PC-3 (cell line): ENCODE results near the gene C2orf78.

ENCODE experiments used
- CTCF ChIP-seq: fragments of 300-600 bp; sonication (generic); conservative IDR thresholded peaks from 2 replicates; pipeline ENCODE4 v1.5.1; 2017; ENCODE audit warnings: antibody characterized with exemption, low read depth, mild to moderate bottlenecking, low read length
- EZH2 ChIP-seq: fragments of 300-600 bp; sonication (generic); IDR thresholded peaks from one replicate; pipeline ENCODE4 v1.6.1; 2017; ENCODE audit warnings: antibody characterized with exemption, mild to moderate bottlenecking, low read length; ENCODE audit not compliant: unreplicated experiment
- EZH2phosphoT487 ChIP-seq: fragments of 300-600 bp; sonication (generic); IDR thresholded peaks from 2 replicates; pipeline ENCODE4 v1.6.1; 2018; ENCODE audit warnings: mild to moderate bottlenecking, antibody characterized with exemption, low read length, borderline replicate concordance

DNA sequence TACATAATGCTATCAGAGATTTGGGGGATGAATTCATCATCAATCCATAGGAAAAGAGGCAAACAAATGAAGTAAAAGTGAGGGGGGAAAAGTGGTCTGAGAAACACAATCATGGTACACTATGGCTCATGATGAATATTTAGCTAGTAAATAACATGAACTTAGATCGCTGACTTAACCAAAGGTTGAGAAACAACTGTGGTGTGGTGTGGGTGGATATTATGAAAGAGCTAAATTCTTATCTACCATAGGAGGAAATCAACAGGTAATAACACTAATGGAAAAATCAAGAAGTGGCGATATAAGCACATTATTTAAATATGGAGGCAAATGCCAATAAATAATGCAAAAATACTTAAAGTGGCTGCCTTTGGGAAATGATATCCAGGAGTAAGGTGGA lies 34.7 kb upstream of the C2orf78 start:
- TF ChIP-seq CTCF: no peak
- no peak for TF ChIP-seq EZH2phosphoT487
- no peak for TF ChIP-seq EZH2
